IMR-90 (cell line): ENCODE data around the gene AKAP8L. TPM values are rescaled to one million over a fixed set of nuclear protein-coding genes. Genes with fewer than 3 reads are reported as not detected.
A peak's percentile ranks its signal among the peaks of the same experiment; 100 is the strongest.

ENCODE experiments used
- ATAC-seq: fragments of 200-7000 bp; cut with Tn5 transposase; 2 replicates; pipeline ENCODE4 v1.9.1; 2020; ENCODE audit warnings: low read depth, mild to moderate bottlenecking, moderate library complexity
- Bru-seq: library from RNA; stranded (reverse); fragments of 400-500 nt; gene quantifications from one replicate; lab custom pipeline; 2021; lab: Mats Ljungman, UMichigan
- BruChase-seq, 2 experiments: library from RNA; stranded (reverse); fragments of 400-500 nt; gene quantifications; one replicate each; lab custom pipeline; 2021; lab: Mats Ljungman, UMichigan
- BruUV-seq: library from RNA; stranded (reverse); fragments of 400-500 nt; replicated peaks from 2 replicates; lab custom pipeline; 2021; lab: Mats Ljungman, UMichigan
- CTCF ChIA-PET: fragments of 300-600 bp; formaldehyde crosslinking; extraction: SDS; loops from one replicate; lab custom pipeline; 2021; ENCODE audit warnings: antibody characterized with exemption; lab: Yijun Ruan, JAX
- POLR2A ChIA-PET: fragments of 300-600 bp; sonication (Branson Sonifier 250); formaldehyde crosslinking; loops from one replicate; lab custom pipeline; 2022; ENCODE audit warnings: antibody characterized with exemption; ENCODE audit not compliant: unreplicated experiment; lab: Charles Lee
- DNase-seq: peaks from one replicate; pipeline ENCODE4 v3.0.0; 2013
- H2AFZ ChIP-seq: replicated peaks from 2 replicates; pipeline ENCODE3; 2013; ENCODE audit warnings: low read length, mild to moderate bottlenecking; ENCODE audit not compliant: poor library complexity
- H2AK5ac ChIP-seq: 2 replicates; pipeline ENCODE4 v1.6.1; 2013; ENCODE audit warnings: low read depth, low read length, inconsistent platforms
- H2AK9ac ChIP-seq: replicated peaks from 2 replicates; pipeline ENCODE3; 2013; ENCODE audit warnings: mild to moderate bottlenecking, low read depth, low read length, moderate library complexity; ENCODE audit not compliant: poor library complexity
- H2BK120ac ChIP-seq: 2 replicates; pipeline ENCODE4 v1.6.1; 2013; ENCODE audit warnings: low read depth, low read length, inconsistent platforms
- H2BK15ac ChIP-seq: 3 replicates; pipeline ENCODE4 v1.6.1; 2013; ENCODE audit warnings: low read depth, low read length, inconsistent platforms
- H2BK20ac ChIP-seq: 2 replicates; pipeline ENCODE4 v1.6.1; 2013; ENCODE audit warnings: low read depth, mild to moderate bottlenecking, inconsistent platforms, low read length, moderate library complexity
- H2BK5ac ChIP-seq: 2 replicates; pipeline ENCODE4 v1.6.1; 2013; ENCODE audit warnings: mild to moderate bottlenecking, low read depth, low read length, inconsistent platforms; ENCODE audit not compliant: poor library complexity, severe bottlenecking
- H3K14ac ChIP-seq: replicated peaks from 2 replicates; pipeline ENCODE4 v1.6.1; 2013; ENCODE audit warnings: low read depth, low read length, inconsistent platforms
- H3K18ac ChIP-seq: 2 replicates; pipeline ENCODE4 v1.6.1; 2013; ENCODE audit warnings: low read depth, low read length, control low read depth
- H3K23ac ChIP-seq: 2 replicates; pipeline ENCODE4 v1.6.1; 2013; ENCODE audit warnings: low read depth, low read length, inconsistent platforms
- H3K27ac ChIP-seq: 2 replicates; pipeline ENCODE4 v1.5.1; 2013; ENCODE audit warnings: mild to moderate bottlenecking, control low read depth, low read length; ENCODE audit not compliant: insufficient read depth
- H3K27me3 ChIP-seq: 2 replicates; pipeline ENCODE4 v1.6.1; 2013; ENCODE audit warnings: low read length; ENCODE audit not compliant: control insufficient read depth, insufficient read depth
- H3K36me3 ChIP-seq: 2 replicates; pipeline ENCODE4 v1.6.1; 2013; ENCODE audit warnings: low read length, mixed read lengths; ENCODE audit not compliant: control insufficient read depth, insufficient read depth
- H3K4ac ChIP-seq: 2 replicates; pipeline ENCODE4 v1.6.1; 2013; ENCODE audit warnings: low read depth, low read length, inconsistent platforms
- H3K4me1 ChIP-seq: 2 replicates; pipeline ENCODE4 v1.6.1; 2013; ENCODE audit warnings: low read length, mixed read lengths; ENCODE audit not compliant: control insufficient read depth, insufficient read depth
- H3K4me2 ChIP-seq: 2 replicates; pipeline ENCODE4 v1.6.1; 2013; ENCODE audit warnings: low read depth, mild to moderate bottlenecking, control low read depth, low read length, moderate library complexity
- H3K4me3 ChIP-seq: 2 replicates; pipeline ENCODE4 v1.5.1; 2013; ENCODE audit warnings: low read depth, mild to moderate bottlenecking, control low read depth, low read length, moderate library complexity; ENCODE audit not compliant: insufficient read depth
- H3K56ac ChIP-seq: 2 replicates; pipeline ENCODE4 v1.6.1; 2013; ENCODE audit warnings: low read length, inconsistent platforms; ENCODE audit not compliant: insufficient read depth; ENCODE audit errors: extremely low read depth
- H3K79me1 ChIP-seq, 2 experiments: 2 replicates each; pipeline ENCODE4 v1.6.1; 2013; ENCODE audit warnings: low read length in 2 of 2, inconsistent platforms in 1 of 2, low read depth in 1 of 2
- H3K9ac ChIP-seq: 2 replicates; pipeline ENCODE4 v1.6.1; 2013; ENCODE audit warnings: low read depth, low read length, control low read depth
- H3K9me1 ChIP-seq: 2 replicates; pipeline ENCODE4 v1.6.1; 2013; ENCODE audit warnings: low read length, inconsistent platforms; ENCODE audit not compliant: insufficient read depth
- H3K9me3 ChIP-seq: 2 replicates; pipeline ENCODE4 v1.6.1; 2013; ENCODE audit warnings: low read length; ENCODE audit not compliant: control insufficient read depth, insufficient read depth
- H4K20me1 ChIP-seq: 2 replicates; pipeline ENCODE4 v1.6.1; 2013; ENCODE audit warnings: low read length, inconsistent platforms; ENCODE audit not compliant: insufficient read depth
- H4K5ac ChIP-seq: 2 replicates; pipeline ENCODE4 v1.6.1; 2013; ENCODE audit warnings: mild to moderate bottlenecking, low read depth, low read length, control low read depth
- H4K8ac ChIP-seq, 2 experiments: 2 replicates each; pipeline ENCODE4 v1.6.1; 2013; ENCODE audit warnings: low read depth in 2 of 2, low read length in 2 of 2, control low read depth in 1 of 2, inconsistent platforms in 1 of 2
- H4K91ac ChIP-seq: 2 replicates; pipeline ENCODE4 v1.6.1; 2013; ENCODE audit warnings: low read depth, low read length, inconsistent platforms; ENCODE audit not compliant: insufficient read depth
- FOS ChIP-seq: fragments of 150-350 bp; IDR thresholded peaks from 2 replicates; pipeline ENCODE4 v1.6.1; 2016; ENCODE audit warnings: low read depth, low read length
- MAFK ChIP-seq: IDR thresholded peaks from 2 replicates; pipeline ENCODE4 v1.6.1; 2012; ENCODE audit warnings: low read depth, low read length, improper control_type of control experiment
- MXI1 ChIP-seq: IDR thresholded peaks from 2 replicates; pipeline ENCODE4 v1.6.1; 2012; ENCODE audit warnings: low read depth, mild to moderate bottlenecking, low read length, moderate library complexity, borderline replicate concordance
- NFE2L2 ChIP-seq: fragments of 150-350 bp; IDR thresholded peaks from 2 replicates; pipeline ENCODE4 v1.6.1; 2016; ENCODE audit warnings: low read depth, mild to moderate bottlenecking, low read length
- POLR2A ChIP-seq: IDR thresholded peaks from 2 replicates; pipeline ENCODE4 v1.6.1; 2012; ENCODE audit warnings: mild to moderate bottlenecking, low read depth, low read length
- WGBS, 2 experiments: methylation state at CpG; one replicate each; pipeline versions ENCODE4 v1.1.5 to v1.1.7; 2013; ENCODE audit warnings: missing lambda C conversion rate in 2 of 2; ENCODE audit not compliant: insufficient read length in 1 of 2; ENCODE audit errors: extremely low coverage in 2 of 2; 5-methylcytosine and 5-hydroxymethylcytosine counted together
- dilution Hi-C: fragments of 300-500 bp; cut with HindIII; formaldehyde crosslinking; loops from one replicate; pipeline ENCODE4 v1.14.3; 2018; ENCODE audit warnings: low sequenced_read_pairs; ENCODE audit not compliant: unreplicated experiment
- in situ Hi-C: fragments of 300-500 bp; cut with MboI; formaldehyde crosslinking; loops from 3 replicates; pipeline ENCODE4 v1.14.3; 2019; ENCODE audit warnings: low sequenced_read_pairs, inconsistent platforms, mixed read lengths
- intact Hi-C: fragments of 100-400 bp; cut with micrococcal nuclease; formaldehyde crosslinking; loops from 2 replicates; pipeline ENCODE4 v1.10.0; 2022
- long read RNA-seq: library from polyadenylated mRNA; unstranded; transcript quantifications from one replicate; pipeline ENCODE4 v2.0.0, GENCODE V29; 2021; ENCODE audit not compliant: unreplicated experiment
- polyA plus RNA-seq, 3 experiments: library from polyadenylated mRNA; depleted of rRNA; stranded (reverse); fragments of >200 nt; gene quantifications; 2 replicates each; pipeline ENCODE4 v1.2.3, GENCODE V29; 2012; ENCODE audit warnings: low replicate concordance in 1 of 3
- total RNA-seq: library from RNA; depleted of rRNA; stranded (reverse); fragments of >200 nt; gene quantifications from 2 replicates; pipeline ENCODE4 v1.2.3, GENCODE V29; 2012; rRNA removed
- TF ChIP-seq, protein P1 (sequence below): conservative IDR thresholded peaks from 2 replicates; pipeline ENCODE4 v1.5.1; 2012; ENCODE audit warnings: mild to moderate bottlenecking, low read depth, low read length, improper control_type of control experiment
- TF ChIP-seq, protein P2 (sequence below): fragments of 150-350 bp; IDR thresholded peaks from 2 replicates; pipeline ENCODE4 v1.6.1; 2017; ENCODE audit warnings: mild to moderate bottlenecking, antibody characterized with exemption, low read length, low read depth

Gene AKAP8L, protein sequence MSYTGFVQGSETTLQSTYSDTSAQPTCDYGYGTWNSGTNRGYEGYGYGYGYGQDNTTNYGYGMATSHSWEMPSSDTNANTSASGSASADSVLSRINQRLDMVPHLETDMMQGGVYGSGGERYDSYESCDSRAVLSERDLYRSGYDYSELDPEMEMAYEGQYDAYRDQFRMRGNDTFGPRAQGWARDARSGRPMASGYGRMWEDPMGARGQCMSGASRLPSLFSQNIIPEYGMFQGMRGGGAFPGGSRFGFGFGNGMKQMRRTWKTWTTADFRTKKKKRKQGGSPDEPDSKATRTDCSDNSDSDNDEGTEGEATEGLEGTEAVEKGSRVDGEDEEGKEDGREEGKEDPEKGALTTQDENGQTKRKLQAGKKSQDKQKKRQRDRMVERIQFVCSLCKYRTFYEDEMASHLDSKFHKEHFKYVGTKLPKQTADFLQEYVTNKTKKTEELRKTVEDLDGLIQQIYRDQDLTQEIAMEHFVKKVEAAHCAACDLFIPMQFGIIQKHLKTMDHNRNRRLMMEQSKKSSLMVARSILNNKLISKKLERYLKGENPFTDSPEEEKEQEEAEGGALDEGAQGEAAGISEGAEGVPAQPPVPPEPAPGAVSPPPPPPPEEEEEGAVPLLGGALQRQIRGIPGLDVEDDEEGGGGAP
- 40.8 and 44.6 TPM in 2 replicates for total RNA-seq
- polyA plus RNA-seq (2012; rRNA removed): 41.0 and 43.1 TPM in 2 replicates
- 18.5 and 19.3 TPM in 2 replicates for polyA plus RNA-seq (2012; cell fraction: cytosol; rRNA removed)
- 207 and 357 TPM in 2 replicates for polyA plus RNA-seq (2012; cell fraction: nucleus; rRNA removed; ENCODE audit: low replicate concordance)
- Bru-seq, nascent RNA: percentile 86 among the genes with signal in this experiment
- percentile 94 among the genes with signal in this experiment for BruChase-seq, experiment 1, labeled RNA remaining after a 6-hour chase
- BruChase-seq, experiment 2, labeled RNA remaining after a 2-hour chase: percentile 89 among the genes with signal in this experiment
- long read RNA-seq, transcript AKAP8L-201 (14 exons, 2,146 nt): major isoform, 48 of 84 reads
- long read RNA-seq, partial matches to known transcripts: 17 of 84 reads
- long read RNA-seq, other reads (novel, unspliced or antisense): 18 of 84 reads

DNA sequence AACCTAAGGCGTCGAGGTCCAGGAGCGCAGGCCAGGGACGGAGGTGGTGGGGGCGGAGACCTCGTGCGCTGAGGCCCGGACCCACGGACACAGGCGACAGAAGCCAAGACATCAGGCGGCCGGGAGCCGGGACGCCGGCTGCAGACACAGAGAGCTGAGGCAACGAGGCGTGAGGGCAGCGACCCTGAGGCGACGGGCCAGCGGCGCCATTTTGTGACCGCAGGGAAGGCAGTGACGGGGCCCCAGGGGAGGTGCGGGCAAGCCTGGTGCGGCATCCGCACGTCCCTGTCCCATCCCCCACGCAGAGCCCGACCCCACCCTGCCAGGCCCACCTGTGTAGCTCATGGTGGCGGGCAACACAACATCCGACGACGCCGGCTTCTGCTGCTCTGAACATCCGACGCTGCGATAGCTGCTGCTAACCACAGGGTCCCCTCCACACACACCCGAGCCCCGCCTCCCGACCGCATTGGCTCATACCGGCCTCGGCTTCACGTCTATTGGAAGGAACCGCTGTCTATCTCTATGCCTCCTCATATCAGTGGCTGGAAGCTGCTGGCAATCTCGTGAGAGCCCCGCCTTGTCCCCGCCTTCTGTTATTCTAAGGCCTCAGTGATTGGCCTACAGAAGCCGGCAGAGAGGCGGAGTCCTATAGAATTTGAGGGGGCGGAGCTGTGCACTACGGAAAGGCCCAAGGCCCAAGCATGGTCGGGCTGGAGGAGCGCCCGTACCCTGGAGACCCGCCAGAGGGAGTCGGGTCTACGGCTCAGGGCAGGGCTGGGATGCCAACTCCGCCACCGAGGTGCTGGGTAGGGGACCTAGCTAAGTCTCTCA, at the start of gene AKAP8L:
TSS of gene AKAP8L (minus strand) at position 410 of the 834 bp plus-strand sequence. CDS start at position 345, 65 bp downstream.
- peak within 1 kb of the TSS; percentile 69 for H3K4me3 ChIP-seq
- H3K36me3 ChIP-seq: peaks cover 19% of the 10 kb centered on the region
- H3K14ac ChIP-seq: peak within 1 kb of the TSS; percentile 86
- H4K8ac ChIP-seq: peak within 1 kb of the TSS; percentile 32 to 86
- H2AK5ac ChIP-seq: peak within 1 kb of the TSS; percentile 46
- H3K56ac ChIP-seq: peak within 1 kb of the TSS; percentile 37; the same call in 1 of the 2 replicates
- H3K9me3 ChIP-seq: peaks cover 5% of the 10 kb centered on the region; the same call in 1 of the 2 replicates
- peak within 1 kb of the TSS; percentile 38 for H3K18ac ChIP-seq
- DNase-seq (peak; percentile 100), ATAC-seq (peak; percentile 95)
- no peak within 1 kb of the TSS for H2BK20ac ChIP-seq
- peak within 1 kb of the TSS; percentile 88 for H3K4ac ChIP-seq
- peak within 1 kb of the TSS; percentile 99 for H2AK9ac ChIP-seq
- H3K4me2 ChIP-seq: peak within 1 kb of the TSS; percentile 96
- H2AFZ ChIP-seq: peak within 1 kb of the TSS; percentile 93
- H3K4me1 ChIP-seq: peaks cover 13% of the 10 kb centered on the region
- in situ Hi-C loops (loop anchor here (25.0 kb wide), 1 partner anchor 769 kb away; the partner anchor contains the start of genes AP1M1 and FAM32A), dilution Hi-C loops (no loop called here), intact Hi-C loops (loop anchor here (1.0 to 10.0 kb wide), 4 partner anchors 27 to 244 kb away; partner anchors contain the start of gene AKAP8)
- 0% methylated on average over 20 of the region's 61 CpGs; no CpG with 5 or more reads in 1 of the 2 experiments for WGBS, 2 experiments
- peak within 1 kb of the TSS; percentile 30 for H4K5ac ChIP-seq
- BruUV-seq: no TSS peak
- H3K23ac ChIP-seq: peak within 1 kb of the TSS; percentile 77
- H2BK15ac ChIP-seq: peak within 1 kb of the TSS; percentile 3; the same call in 1 of the 3 replicates
- peak within 1 kb of the TSS; percentile 35; the same call in 1 of the 2 replicates for H2BK120ac ChIP-seq
- peaks cover 0 to 39% of the 10 kb centered on the region in 2 experiments; a peak in 2 of 4 replicates for H3K79me1 ChIP-seq
- ChIA-PET CTCF (interaction anchor here (0.6 to 1.7 kb wide), 9 partner anchors 7 to 137 kb away, joined by 3 to 7 read pairs (median 3); no protein-coding TSS in a partner anchor), POLR2A (interaction anchor here (0.7 to 1.3 kb wide), 3 partner anchors 14 to 39 kb away, joined by 3 to 4 read pairs (median 4); no protein-coding TSS in a partner anchor)
- H3K27ac ChIP-seq: peak within 1 kb of the TSS; percentile 85
- peak within 1 kb of the TSS; percentile 57 for H4K91ac ChIP-seq
- peaks cover 14% of the 10 kb centered on the region for H3K9me1 ChIP-seq
- H3K27me3 ChIP-seq: no peaks in the 10 kb centered on the region
- peaks cover 61% of the 10 kb centered on the region for H4K20me1 ChIP-seq
- peak within 1 kb of the TSS; percentile 85 for H2BK5ac ChIP-seq
- H3K9ac ChIP-seq: peak within 1 kb of the TSS; percentile 82
- TF ChIP-seq NFE2L2: no peak
- peak; percentile 45 for TF ChIP-seq MXI1
- no peak for TF ChIP-seq MAFK
- peak; percentile 91 for TF ChIP-seq FOS
- TF ChIP-seq, protein P1, sequence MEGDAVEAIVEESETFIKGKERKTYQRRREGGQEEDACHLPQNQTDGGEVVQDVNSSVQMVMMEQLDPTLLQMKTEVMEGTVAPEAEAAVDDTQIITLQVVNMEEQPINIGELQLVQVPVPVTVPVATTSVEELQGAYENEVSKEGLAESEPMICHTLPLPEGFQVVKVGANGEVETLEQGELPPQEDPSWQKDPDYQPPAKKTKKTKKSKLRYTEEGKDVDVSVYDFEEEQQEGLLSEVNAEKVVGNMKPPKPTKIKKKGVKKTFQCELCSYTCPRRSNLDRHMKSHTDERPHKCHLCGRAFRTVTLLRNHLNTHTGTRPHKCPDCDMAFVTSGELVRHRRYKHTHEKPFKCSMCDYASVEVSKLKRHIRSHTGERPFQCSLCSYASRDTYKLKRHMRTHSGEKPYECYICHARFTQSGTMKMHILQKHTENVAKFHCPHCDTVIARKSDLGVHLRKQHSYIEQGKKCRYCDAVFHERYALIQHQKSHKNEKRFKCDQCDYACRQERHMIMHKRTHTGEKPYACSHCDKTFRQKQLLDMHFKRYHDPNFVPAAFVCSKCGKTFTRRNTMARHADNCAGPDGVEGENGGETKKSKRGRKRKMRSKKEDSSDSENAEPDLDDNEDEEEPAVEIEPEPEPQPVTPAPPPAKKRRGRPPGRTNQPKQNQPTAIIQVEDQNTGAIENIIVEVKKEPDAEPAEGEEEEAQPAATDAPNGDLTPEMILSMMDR: peak; percentile 71
- TF ChIP-seq, protein P2, sequence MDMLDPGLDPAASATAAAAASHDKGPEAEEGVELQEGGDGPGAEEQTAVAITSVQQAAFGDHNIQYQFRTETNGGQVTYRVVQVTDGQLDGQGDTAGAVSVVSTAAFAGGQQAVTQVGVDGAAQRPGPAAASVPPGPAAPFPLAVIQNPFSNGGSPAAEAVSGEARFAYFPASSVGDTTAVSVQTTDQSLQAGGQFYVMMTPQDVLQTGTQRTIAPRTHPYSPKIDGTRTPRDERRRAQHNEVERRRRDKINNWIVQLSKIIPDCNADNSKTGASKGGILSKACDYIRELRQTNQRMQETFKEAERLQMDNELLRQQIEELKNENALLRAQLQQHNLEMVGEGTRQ: 0 out of 2 replicates have a peak, but pooled peaks have one; percentile 4
- peak; percentile 90 for TF ChIP-seq POLR2A
